HL-60/S4 treated with phorbol 12-myristate 13-acetate at 8.2 ng/mL for 4 days and 3 days (cell line): ENCODE results near the gene BSPH1.

Experiments
- in situ Hi-C: fragments of 300-500 bp; cut with MboI; formaldehyde crosslinking; loops from 2 replicates; pipeline ENCODE4 v1.15.0; 2022; ENCODE audit warnings: low sequenced_read_pairs

Gene BSPH1

GRCh38 chr19:47992070-47992469 is at the start of gene BSPH1:
TSS of gene BSPH1 (minus strand) at chr19:47992170. CDS start at chr19:47992081, 89 bp downstream.
- in situ Hi-C loops, result no loop called here

GRCh38 chr19:48036765-48037164 is 44.8 kb upstream of the BSPH1 start:
- in situ Hi-C loops, result no loop called here

DNA sequence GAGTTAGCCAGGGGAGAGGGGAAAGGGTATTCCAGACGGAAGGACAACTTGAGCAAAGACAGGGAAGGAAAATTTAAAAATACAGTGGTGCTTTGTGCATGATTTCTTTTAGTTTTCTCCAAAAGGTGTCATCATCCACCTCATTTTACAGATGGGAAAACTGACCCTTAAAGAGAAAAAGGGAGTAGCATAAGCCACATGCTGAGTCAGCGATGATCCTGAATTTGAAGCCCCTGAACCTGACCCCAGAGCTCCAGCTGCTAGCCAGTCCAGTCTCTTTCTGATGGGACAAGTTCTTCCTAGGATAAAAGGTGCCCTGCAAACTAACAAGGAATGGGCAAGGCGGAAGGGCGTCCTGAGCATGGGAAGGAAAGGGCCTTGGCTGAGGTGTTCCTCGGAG is 41.6 kb upstream of the BSPH1 start:
- in situ Hi-C loops, result no loop called here

DNA sequence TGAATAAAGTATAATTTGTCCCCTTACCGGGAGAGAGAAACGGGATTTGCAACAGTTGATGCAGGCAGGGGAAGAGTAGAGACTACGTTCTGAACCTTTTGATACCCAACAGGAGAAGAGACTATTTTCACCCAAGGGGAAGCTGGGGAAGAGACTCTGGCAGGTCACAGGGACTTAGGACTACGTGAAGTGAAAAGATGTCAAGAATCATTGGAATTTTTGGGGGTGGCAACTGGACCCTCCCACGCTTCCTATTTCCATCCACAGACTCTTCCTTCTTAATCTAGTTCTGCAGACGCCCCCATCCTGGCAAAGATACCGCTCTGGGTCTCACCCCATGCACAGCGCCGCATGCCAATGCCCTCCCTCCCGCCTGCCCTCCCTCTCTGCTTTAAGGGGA is 38.1 kb upstream of the BSPH1 start:
- in situ Hi-C loops, result no loop called here

DNA sequence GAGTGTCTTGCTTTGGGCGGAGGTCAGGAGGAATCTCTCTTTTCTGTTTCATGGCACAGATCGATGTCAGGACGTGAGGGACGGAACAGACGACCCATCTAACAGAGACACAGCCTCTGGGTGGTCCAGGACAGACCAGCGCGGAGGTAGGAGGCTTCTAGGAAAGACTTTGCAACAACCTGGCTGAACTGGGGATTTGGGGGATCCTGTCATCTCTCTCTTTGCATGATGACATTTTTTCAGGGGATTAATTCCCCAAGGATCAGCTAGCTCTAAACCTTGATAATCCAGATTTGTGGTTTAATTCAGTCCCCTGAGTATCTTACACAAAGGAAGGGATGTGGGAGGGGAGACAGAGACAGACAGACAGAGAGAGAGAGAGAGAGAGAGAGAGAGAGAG is 37.5 kb upstream of the BSPH1 start:
- in situ Hi-C loops, result no loop called here

- in situ Hi-C loops, result no loop called here
Measured at GRCh38 chr19:48025480-48025879, 33.5 kb upstream of the BSPH1 start.

DNA sequence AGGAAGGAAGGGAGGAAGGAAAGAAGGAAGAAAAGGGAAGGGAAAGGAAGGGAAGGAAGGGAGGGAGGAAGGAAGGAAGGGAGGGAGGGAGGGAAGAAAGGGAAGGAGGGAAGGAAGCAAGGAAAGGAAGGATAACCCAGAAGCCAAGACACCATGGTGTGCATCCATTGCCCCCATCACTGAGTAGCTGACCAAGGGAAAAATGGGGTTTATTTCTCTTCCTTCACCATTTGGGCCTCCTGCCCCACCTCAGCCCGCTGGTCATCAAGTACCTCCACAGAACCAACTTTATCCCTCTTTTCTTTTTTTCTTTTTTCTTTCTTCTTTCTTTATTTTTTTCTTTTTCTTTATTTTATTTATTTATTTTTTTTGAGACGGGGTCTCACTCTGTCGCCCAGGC is 31.5 kb upstream of the BSPH1 start:
- in situ Hi-C loops, result no loop called here

GRCh38 chr19:48023011-48023410 is 31.0 kb upstream of the BSPH1 start:
- in situ Hi-C loops, result no loop called here

GRCh38 chr19:48020686-48021085 is 28.7 kb upstream of the BSPH1 start:
- in situ Hi-C loops, result no loop called here

- in situ Hi-C loops, result no loop called here
Measured at GRCh38 chr19:48010932-48011758, 19.2 kb upstream of the BSPH1 start.

GRCh38 chr19:48006762-48007161 is 14.8 kb upstream of the BSPH1 start:
- in situ Hi-C loops, result no loop called here

DNA sequence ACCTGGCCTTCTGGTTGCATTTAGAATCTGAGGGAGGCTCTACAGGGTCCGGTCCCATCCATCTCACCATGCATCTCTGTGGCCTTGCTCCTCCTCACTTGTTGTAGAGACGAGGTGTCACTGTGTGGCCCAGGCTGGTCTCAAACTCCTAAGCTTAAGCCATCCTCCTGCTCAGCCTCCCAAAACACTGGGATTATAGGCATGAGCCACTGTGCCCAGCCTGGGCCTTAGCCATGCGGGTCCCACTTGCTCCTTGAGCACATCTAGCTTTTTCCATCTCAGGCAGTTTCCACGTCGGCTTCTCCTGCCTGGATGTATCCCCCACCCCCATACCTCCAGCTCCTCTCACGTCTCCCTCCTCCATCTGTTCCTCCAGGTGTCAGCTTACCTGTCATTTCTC is 12.3 kb upstream of the BSPH1 start:
- in situ Hi-C loops, result no loop called here

DNA sequence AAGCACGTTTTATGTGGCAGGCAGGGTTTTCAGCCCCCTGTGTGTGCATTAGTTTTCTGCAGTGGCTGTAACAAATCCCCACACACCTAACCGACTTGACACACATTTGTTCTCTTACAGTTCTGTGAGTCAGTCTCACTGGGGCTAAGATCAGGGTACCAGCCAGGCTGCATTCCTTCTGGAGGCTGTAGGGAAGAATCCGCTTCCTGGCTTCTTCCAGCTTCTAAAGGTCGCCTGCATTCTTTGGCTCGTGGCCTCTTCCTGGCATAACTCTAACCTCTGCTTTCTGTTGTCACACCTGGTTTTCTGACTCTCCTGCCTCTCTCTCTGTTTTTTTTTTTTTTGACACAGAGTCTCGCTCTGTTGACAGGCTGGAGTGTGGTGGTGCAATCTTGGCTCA is 8.9 kb upstream of the BSPH1 start:
- in situ Hi-C loops, result no loop called here

- in situ Hi-C loops, result no loop called here
Measured at GRCh38 chr19:47998800-47999199, 6.8 kb upstream of the BSPH1 start.

- in situ Hi-C loops, result no loop called here
Measured at GRCh38 chr19:47996230-47996727, 4.3 kb upstream of the BSPH1 start.

DNA sequence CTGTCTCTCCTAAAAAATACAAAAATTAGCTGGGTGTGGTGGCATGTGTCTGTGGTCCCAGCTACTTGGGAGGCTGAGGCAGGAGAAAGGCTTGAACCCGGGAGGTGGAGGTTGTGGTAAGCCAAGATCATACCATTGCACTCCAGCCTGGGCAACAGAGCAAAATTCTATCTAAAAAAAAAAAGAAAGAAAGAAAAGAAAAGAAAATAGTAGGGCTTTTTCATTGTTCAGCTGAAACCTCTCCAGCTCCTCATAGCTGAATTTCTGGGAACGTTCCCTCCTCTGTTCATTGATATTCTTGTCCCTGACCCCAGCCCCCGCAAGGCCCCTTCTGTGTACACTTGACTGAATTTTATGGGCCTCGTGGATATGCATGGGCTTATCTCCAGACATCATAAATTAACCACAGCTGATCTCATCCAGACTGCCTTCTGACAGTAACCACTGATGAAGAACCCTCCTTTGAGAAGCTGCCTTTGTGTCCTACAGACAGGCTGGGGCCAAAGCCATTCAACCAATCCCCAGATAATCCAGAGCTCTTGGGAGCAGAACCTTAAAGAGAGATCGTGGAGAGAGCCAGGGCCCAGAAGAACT is 2.3 kb upstream of the BSPH1 start, which contains the start of gene ELSPBP1:
TSS of gene ELSPBP1 (plus strand) at position 424 of the 594 bp plus-strand sequence. CDS start 14,036 bp downstream, outside the sequence.
- in situ Hi-C loops, result no loop called here

DNA sequence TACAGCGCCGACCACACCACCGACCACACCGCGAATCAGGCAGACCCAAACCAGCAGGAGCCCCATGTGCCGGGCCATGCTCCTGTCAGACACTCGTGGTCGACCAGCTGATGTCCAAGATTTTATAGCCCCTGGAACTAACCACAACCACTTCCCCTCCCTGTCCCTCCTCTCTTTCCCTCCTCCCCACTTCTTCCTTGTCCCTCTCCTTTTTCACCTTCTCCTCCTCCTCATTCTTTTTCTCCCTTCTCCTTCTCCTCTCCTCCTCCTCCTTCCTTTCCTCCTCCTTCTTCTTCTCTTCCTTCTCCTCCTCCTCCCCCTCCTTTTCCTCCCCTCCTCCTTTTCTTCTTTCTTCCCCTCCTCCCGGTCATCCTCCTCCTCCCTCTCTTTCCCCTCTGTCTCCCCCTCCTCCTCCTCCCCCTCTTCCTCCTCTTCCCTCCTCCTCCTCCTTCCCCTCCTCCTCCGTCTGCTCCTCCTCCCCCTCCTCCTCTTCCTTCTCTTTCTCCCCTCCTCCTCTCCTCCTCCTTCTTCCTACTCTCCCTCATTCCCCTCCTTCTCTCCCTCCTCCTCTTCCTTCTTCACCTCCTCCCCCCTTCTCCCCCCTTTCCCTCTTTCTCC is 670 bp downstream of the BSPH1 start:
- in situ Hi-C loops, result no loop called here

DNA sequence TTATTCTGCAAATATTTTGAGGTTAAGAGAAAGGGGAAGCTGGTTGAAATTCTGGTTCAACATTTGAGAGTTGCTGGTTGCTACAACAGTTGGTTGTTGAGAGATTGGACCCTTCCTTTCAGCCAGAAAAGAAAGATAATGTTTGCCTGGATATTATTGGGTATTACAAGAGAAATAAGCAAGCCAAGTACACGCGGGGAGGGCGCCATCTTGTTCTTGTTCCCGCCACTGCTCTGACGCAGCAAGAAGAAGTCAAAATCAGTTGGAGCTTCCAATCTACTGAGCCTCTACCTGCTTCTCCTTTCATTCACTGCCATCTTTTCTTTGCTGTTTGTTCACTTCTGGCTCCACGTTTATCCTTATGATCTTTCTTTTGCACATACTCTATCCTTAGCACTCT is 18.4 kb downstream of the BSPH1 start:
- in situ Hi-C loops, result loop anchor here (25.0 kb wide), 1 partner anchor 314 kb away; no protein-coding TSS in a partner anchor

DNA sequence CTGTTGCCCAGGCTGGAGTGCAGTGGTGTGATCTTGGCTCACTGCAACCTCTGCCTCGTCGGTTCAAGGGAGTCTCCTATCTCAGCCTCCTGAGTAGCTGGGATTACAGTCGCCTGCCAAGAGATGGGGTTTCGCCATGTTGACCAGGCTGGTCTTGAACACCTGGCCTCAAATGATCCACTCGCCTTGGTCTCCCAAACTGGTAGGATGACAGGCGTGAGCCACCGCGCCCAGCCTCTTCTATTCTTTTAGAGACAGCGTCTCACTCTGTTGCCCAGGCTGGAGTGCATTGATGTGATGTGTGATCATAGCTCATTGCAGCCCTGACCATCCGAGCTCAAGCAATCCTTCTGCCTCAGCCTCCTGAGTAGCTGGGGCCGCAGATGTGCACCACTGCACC is 36.0 kb downstream of the BSPH1 start:
- in situ Hi-C loops, result loop anchor here (25.0 kb wide), 1 partner anchor 331 kb away; no protein-coding TSS in a partner anchor

DNA sequence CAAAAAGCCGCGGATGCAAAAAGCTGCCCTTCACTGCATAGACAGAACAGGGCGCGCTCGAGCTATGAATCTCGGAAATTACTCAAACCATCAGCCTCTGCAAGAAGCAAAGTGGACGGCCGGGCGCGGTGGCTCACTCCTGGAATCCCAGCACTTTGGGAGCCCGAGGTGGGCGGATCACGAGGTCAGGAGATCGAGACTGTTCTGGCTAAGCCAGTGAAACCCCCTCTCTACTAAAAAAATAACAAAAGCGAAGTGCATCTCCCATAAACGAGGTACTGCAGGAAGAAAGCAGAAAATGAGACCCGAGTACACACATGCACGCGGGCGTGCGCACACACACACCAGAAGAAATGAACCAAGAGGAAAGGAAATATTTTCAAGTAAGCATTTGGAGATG is 39.8 kb downstream of the BSPH1 start:
- in situ Hi-C loops, result loop anchor here (25.0 kb wide), 1 partner anchor 335 kb away; no protein-coding TSS in a partner anchor

DNA sequence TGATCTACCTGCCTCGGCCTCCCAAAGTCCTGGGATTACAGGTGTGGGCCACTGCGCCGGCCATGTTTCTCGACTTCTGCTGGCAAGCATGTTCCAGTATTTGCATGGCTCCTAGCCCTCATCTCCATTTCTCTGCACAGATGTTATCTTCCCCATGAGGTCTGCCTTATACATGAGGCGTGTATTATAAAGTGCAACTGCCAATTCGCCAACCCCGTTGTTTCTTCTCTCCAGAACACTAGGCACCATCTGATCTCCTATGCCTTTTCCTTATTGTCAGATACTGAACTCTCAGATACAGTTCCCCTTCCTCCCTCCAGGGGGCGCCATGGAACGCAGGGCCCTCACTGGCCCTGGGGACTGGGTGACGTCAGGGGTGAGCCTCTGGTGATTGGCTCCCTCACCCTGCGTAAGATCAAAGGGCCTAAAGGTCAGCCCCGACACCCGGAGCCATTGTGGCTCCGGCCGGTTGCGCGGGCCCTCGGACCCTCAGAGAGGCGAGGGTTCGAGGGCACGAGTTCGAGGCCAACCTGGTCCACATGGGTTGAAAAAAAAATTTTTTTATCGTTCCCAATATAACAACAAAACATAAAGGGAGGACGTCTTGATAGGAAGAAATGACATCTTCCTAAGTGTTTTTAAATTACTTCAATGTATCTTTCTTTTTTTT is 42.0 kb downstream of the BSPH1 start:
- in situ Hi-C loops, result loop anchor here (25.0 kb wide), 1 partner anchor 337 kb away; no protein-coding TSS in a partner anchor
